ENCODE results near the gene DPYSL4.
A peak's percentile ranks its signal among the peaks of the same experiment; 100 is the strongest.

The DPYSL4 gene

DNA sequence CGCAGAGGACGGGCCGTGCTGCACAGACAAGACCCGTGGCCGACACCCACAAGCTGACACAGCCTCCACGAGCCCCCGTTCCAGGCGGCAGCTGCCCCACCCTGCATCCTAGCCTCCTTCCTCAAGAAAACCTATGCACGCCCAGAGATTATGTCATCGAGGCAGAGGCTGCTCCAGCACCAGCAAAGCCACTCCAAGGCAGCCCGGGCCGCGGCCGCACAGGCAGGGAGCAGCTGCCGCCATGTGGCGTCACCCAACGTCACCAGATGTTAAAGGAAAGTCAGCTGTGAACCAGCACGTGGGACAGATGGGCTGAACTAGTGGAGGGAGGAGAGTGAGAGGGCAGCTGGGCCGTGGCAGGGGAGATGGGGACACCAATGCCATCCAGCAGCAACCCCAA, 61.2 kb downstream of the DPYSL4 start:
- no peak for DNase-seq

GRCh38 chr10:132248455-132249225, 61.9 kb downstream of the DPYSL4 start:
- DNase-seq: peak; percentile 37

- DNase-seq: no peak
Measured at GRCh38 chr10:132249226-132249724, 62.5 kb downstream of the DPYSL4 start.

DNA sequence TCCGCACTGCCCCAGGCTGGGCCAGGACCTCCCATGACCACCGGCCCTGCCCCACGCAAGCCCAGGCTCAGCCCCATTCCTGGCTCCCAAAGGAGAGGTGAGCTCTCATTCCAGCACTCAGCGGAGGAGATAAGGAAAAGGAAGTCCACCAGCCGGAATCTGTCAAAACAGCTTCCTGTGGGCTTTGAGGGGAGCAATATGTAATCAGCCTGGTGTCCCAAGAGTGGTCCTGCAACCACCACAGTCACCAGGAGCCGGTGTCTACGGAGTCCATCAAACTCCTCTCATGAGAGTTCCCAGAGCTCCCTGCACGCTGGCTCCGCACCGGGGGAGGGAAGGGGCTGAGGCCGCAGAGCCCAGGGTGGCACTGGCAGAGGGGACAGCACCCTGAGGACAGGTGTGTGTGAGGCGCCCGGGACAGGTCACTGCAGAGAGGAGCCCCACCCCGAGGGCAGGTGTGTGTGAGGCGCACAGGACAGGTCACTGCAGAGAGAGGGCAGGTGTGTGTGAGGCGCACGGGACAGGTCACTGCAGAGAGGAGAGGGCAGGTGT, 63.2 kb downstream of the DPYSL4 start:
- DNase-seq: no peak

DNA sequence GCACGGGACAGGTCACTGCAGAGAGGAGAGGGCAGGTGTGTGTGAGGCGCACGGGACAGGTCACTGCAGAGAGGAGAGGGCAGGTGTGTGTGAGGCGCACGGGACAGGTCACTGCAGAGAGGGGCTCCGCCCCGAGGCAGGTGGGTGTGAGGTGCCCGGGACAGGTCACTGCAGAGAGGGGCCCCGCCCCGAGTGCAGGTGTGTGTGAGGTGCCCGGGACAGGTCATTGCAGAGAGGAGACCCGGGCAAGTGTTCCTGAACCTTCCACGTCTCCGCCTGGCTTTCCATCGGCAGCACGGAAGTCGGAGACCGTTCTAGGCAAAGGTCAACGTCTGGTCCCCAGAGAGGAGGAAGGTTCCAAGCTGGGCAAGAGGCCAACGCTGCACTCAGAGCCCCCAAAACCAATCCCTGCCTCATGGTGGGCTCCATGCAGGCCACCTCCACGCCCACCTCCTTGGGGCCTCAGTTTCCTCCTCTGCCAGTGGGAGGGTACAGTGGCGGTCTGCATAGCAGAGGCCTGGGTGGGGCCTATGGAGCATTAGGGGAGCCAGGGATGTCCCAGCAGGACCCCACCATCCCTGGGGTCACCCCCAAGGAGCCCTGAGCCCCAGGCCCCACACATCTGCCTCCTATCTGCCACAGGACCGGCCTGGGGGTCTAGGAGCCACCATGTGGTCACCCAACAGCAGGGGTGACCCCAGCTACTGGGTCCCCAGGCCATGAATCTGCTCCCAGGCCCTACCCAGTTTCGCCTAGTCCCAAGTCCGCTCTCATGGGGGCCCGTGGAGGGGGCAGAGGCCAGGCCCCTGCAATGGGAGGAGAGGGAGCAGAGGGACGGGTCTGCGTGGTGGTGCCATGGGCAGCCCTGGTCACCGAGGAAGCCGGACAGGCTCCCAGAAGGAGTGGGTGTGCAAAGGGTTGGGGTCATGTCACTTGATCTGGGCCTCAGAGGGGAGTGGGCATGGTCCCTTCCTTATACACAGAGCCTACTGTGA, 64.0 kb downstream of the DPYSL4 start:
- DNase-seq: no peak

GRCh38 chr10:132251928-132252327, 65.2 kb downstream of the DPYSL4 start:
- no peak for DNase-seq

GRCh38 chr10:132252412-132252811, 65.7 kb downstream of the DPYSL4 start:
- no peak for DNase-seq

DNA sequence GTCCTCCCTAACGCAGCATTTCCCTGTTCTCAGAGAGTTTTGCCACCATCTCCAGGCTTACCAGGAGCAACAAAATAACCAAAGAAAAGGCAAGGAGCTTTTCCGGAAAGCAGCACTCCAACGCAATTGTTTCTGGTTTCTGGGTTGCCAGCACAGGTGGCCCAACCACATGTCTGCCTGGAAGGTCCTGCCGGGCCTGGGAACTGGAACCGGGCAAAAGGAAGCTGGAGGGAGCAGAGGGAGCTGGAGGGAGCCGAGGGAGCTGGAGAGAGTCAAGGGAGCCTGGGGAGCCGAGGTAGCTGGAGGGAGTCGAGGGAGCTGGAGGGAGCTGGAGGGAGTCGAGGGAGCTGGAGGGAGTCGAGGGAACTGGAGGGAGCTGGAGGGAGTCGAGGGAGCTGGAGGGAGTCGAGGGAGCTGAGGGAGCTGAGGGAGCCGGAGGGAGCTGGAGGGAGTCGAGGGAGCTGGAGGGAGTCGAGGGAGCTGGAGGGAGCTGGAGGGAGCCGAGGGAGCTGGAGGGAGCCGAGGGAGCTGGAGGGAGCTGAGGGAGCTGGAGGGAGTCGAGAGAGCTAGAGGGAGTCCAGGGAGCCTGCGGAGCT, 66.4 kb downstream of the DPYSL4 start:
- no peak for DNase-seq

DNA sequence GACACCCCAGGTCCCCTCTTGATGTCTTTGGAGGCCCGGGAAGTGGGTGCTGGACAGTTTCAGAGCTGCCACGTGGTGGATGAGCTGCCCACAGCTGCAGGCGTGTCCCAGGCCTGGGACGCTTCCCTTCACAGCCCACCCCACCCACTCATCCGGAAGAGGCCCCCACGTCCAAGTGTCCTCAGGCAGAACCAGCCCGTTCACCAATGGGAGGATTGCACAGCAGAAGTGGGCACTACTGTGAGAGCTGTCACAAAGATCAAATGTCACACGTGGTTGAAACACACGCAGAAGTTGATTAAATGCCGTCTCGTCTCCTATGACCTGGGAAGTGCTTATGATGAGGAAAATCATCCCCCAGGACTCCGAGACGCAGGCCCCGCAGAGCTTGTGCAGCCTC, 68.1 kb downstream of the DPYSL4 start:
- no peak for DNase-seq
